BJ (cell line): ENCODE measurements around the gene TNFRSF8. TPM values are rescaled to one million over a fixed set of nuclear protein-coding genes. Genes with fewer than 3 reads are reported as not detected.

Experiments
- CTCF ChIA-PET: fragments of 350-600 bp; formaldehyde crosslinking; extraction: SDS; loops from one replicate; lab custom pipeline; 2021; ENCODE audit warnings: antibody characterized with exemption, inconsistent platforms; lab: Yijun Ruan, JAX
- POLR2A ChIA-PET: fragments of 300-600 bp; sonication (Branson Sonifier 250); formaldehyde crosslinking; extraction: SDS; loops from one replicate; lab custom pipeline; 2021; ENCODE audit warnings: antibody characterized with exemption; lab: Charles Lee
- DNase-seq: peaks from one replicate; pipeline ENCODE4 v3.0.0-alpha.2; 2011; ENCODE audit warnings: low read depth
- H3K27me3 ChIP-seq: 2 replicates; pipeline ENCODE4 v1.6.0; 2011; ENCODE audit warnings: low read length; ENCODE audit not compliant: control insufficient read depth, insufficient read depth
- H3K36me3 ChIP-seq: 2 replicates; pipeline ENCODE4 v1.5.1; 2011; ENCODE audit warnings: low read length; ENCODE audit not compliant: control insufficient read depth, insufficient read depth
- H3K4me3 ChIP-seq: 2 replicates; pipeline ENCODE4 v1.5.1; 2011; ENCODE audit warnings: low read depth, mild to moderate bottlenecking, control low read depth, low read length
- polyA plus RNA-seq: library from polyadenylated mRNA; depleted of rRNA; stranded (reverse); fragments of >200 nt; gene quantifications from 2 replicates; pipeline ENCODE4 v1.2.3, GENCODE V29; 2011
- TF ChIP-seq, protein P1 (sequence below): IDR thresholded peaks from 2 replicates; pipeline ENCODE4 v1.5.1; 2011; ENCODE audit warnings: low read depth, mild to moderate bottlenecking, control low read depth, inconsistent platforms, low read length, moderate library complexity; ENCODE audit not compliant: insufficient read depth

Gene TNFRSF8
- polyA plus RNA-seq, 1 experiment: not detected

DNA sequence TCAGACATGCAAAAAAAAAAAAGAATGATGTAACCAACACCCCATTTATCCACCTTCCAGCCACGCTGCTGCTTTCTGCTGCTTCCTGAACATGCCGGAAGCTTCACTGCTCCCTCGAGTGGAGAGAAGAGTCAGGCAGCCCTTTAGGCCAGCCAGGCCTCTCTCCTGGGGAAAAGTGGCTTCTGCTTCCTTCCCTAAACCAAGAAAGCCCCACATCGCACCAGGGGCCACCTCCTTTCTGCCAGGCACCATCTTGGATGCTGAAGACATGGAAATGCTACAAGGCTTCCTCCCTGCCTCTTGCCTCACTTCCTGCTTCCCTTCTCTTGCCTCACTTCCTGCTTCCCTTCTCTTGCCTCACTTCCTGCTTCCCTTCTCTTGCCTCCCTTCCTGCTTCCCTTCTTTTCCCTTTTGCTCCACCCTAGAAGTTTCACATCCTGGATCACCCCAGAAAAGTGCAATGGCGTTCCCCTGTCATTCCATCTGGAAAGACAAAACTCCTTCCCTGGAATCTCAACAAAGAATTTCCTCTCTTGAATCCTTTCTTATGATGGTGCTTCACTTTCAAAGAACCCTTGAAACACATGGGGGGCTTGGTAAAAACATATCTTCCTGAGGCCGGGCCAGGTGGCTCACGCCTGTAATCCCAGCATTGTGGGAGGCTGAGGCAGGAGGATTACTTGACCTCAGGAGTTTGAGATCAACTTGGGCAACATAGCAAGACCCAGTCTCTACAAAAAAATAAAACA lies 18.7 kb downstream of the TNFRSF8 start:
- Histone ChIP-seq H3K27me3 (no peaks in the 10 kb centered on the region; the same call in none of the 2 replicates), H3K4me3 (no peak overlapping the region), H3K36me3 (no peaks in the 10 kb centered on the region)
- TF ChIP-seq, protein P1, sequence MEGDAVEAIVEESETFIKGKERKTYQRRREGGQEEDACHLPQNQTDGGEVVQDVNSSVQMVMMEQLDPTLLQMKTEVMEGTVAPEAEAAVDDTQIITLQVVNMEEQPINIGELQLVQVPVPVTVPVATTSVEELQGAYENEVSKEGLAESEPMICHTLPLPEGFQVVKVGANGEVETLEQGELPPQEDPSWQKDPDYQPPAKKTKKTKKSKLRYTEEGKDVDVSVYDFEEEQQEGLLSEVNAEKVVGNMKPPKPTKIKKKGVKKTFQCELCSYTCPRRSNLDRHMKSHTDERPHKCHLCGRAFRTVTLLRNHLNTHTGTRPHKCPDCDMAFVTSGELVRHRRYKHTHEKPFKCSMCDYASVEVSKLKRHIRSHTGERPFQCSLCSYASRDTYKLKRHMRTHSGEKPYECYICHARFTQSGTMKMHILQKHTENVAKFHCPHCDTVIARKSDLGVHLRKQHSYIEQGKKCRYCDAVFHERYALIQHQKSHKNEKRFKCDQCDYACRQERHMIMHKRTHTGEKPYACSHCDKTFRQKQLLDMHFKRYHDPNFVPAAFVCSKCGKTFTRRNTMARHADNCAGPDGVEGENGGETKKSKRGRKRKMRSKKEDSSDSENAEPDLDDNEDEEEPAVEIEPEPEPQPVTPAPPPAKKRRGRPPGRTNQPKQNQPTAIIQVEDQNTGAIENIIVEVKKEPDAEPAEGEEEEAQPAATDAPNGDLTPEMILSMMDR: no peak
- POLR2A ChIA-PET: no interaction called here
- CTCF ChIA-PET: no interaction called here
- no peak for DNase-seq

DNA sequence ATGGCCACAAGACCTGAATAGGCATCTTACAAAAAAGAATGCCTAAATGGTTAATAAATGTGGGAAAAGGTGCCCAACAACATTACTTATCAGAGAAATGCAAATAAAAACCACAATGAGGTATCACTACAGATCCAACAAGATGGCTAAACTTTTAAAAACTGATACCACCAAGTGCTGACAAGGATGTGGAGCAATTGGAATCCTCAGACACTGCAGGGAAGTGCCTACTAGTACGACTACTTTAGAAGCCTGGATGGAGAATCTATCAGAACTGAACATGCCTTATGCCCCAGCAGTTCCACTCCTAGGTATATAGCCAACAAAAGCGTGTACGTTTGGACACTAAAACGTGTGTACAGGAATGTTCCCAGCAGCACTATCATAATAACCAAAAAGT lies 19.9 kb downstream of the TNFRSF8 start:
- ChIA-PET CTCF (no interaction called here), POLR2A (no interaction called here)
- no peak for DNase-seq
- TF ChIP-seq, protein P1: no peak
- no peak overlapping the region for H3K4me3 ChIP-seq
- no peaks in the 10 kb centered on the region for H3K36me3 ChIP-seq
- H3K27me3 ChIP-seq: no peaks in the 10 kb centered on the region; the same call in none of the 2 replicates

DNA sequence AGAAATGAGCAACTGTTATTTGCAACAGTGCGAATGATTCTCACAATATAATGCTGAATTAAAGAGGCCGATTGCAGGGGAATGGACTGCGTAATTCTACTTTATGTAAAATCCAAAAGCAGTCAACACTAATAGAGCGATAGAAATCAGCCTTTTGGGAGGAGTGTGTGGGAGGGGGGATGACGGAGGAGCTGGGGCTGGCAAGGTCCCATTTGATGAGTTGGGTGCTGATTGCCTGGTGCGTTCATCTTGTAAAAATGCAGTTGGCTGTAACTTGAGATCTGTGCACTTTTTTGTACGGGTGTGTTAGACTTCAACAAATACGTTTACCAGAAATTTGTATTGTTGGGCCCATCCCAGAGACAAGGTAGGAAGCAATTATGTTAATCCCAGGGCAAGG lies 20.7 kb downstream of the TNFRSF8 start:
- TF ChIP-seq, protein P1: no peak

DNA sequence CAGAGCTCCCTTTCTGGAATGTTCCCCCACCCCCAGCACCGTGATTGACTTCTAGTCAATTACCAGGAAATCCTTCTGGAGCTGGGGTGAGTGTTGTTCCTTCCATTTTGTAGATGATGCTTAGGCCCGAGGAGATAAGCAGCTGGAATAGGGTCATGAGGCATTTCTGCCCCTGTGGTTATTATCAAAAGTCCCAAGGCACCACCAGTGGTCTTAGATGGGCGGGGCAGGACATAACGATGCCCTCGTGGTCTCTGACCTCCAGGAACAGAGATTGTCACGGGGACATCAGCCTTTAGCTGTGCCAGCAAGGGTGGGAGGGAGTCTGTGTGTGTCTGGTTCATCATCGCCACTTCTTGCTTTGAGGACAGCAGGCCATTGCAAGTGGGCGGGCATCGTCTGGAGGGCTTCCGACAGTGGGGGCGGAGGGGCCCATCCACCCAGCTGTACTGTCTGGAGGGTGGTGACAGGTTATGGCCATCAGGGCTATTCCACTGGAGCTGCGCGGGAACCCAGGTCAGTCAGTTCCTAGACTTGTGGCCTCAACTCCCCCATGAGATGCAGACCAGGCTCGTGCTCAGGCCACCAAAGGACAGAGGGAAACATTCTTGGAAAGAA lies 22.6 kb downstream of the TNFRSF8 start:
- Histone ChIP-seq H3K27me3 (no peaks in the 10 kb centered on the region), H3K36me3 (no peaks in the 10 kb centered on the region), H3K4me3 (no peak overlapping the region)
- TF ChIP-seq, protein P1: no peak
- DNase-seq: no peak
- ChIA-PET CTCF (interaction anchor here (1.8 kb wide), 1 partner anchor 9 kb away, joined by 4 read pairs; no protein-coding TSS in a partner anchor), POLR2A (no interaction called here)

More for the DNA sequence above, 20.7 kb downstream of the TNFRSF8 start:
- Histone ChIP-seq H3K36me3 (no peaks in the 10 kb centered on the region), H3K4me3 (no peak overlapping the region), H3K27me3 (no peaks in the 10 kb centered on the region; the same call in none of the 2 replicates)
- ChIA-PET CTCF (interaction anchor here (1.8 kb wide), 1 partner anchor 11 kb away, joined by 4 read pairs; no protein-coding TSS in a partner anchor), POLR2A (no interaction called here)
- DNase-seq: no peak

DNA sequence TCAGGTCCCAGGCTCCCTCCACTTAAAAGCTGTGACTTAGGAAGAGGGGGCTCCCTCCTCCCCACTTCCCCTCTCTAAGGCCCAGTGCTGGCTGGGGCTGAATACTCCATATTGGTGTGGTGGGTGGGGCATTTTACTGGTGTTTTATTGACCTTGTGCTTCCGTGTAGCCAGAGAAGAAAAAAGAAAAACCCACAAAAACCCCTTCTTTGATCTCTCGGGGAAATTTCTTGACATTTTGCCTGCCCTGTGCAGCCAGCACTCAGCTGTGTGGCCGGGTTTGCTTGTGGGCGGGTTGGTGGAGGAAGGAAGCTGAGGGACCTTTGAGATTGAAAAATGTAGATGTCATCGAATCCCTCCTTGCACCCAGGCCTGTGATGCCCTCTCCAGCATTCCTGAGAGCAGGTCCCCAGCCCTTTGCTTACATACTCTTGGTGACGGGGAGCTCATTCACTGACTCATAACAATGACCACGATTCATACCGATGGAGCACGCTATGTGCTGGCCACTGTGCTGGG lies 24.8 kb downstream of the TNFRSF8 start:
- no peak overlapping the region for H3K4me3 ChIP-seq
- POLR2A ChIA-PET: no interaction called here
- no peak for DNase-seq
- TF ChIP-seq, protein P1: no peak
- H3K36me3 ChIP-seq: no peaks in the 10 kb centered on the region
- CTCF ChIA-PET: interaction anchor here (3.6 kb wide), 1 partner anchor 9 kb away, joined by 16 read pairs; no protein-coding TSS in a partner anchor
- no peaks in the 10 kb centered on the region for H3K27me3 ChIP-seq
